H9 (cell line): Measurements from ENCODE around the gene PPIF. TPM values are rescaled to one million over a fixed set of nuclear protein-coding genes. Genes with fewer than 3 reads are reported as not detected.

Source experiments
- DNase-seq: peaks from one replicate; pipeline ENCODE4 v3.0.0-alpha.2; 2017
- H2AFZ ChIP-seq: one replicate; pipeline ENCODE4 v1.6.1; 2013; ENCODE audit warnings: mild to moderate bottlenecking, low read length, control low read depth, moderate library complexity
- H2AK5ac ChIP-seq: 2 replicates; pipeline ENCODE4 v1.6.1; 2013; ENCODE audit warnings: low read length, control low read depth, mixed read lengths; ENCODE audit not compliant: insufficient read length
- H2BK120ac ChIP-seq: one replicate; pipeline ENCODE4 v1.6.1; 2013; ENCODE audit warnings: low read depth, mild to moderate bottlenecking, low read length, control low read depth, inconsistent platforms; ENCODE audit not compliant: poor library complexity, severe bottlenecking
- H2BK12ac ChIP-seq: 2 replicates; pipeline ENCODE4 v1.6.1; 2013; ENCODE audit warnings: low read length, control low read depth, mixed read lengths, low read depth; ENCODE audit not compliant: insufficient read length
- H2BK15ac ChIP-seq: 2 replicates; pipeline ENCODE4 v1.6.1; 2013; ENCODE audit warnings: low read depth, low read length, control low read depth
- H2BK20ac ChIP-seq: one replicate; pipeline ENCODE4 v1.6.1; 2013; ENCODE audit warnings: low read depth, mild to moderate bottlenecking, low read length, control low read depth, inconsistent platforms; ENCODE audit not compliant: poor library complexity, severe bottlenecking
- H2BK5ac ChIP-seq: 2 replicates; pipeline ENCODE4 v1.6.1; 2013; ENCODE audit warnings: low read length, control low read depth, mixed read lengths; ENCODE audit not compliant: insufficient read length
- H3K14ac ChIP-seq: 2 replicates; pipeline ENCODE4 v1.6.1; 2013; ENCODE audit warnings: low read length, control low read depth; ENCODE audit not compliant: insufficient read depth
- H3K18ac ChIP-seq: 2 replicates; pipeline ENCODE4 v1.6.1; 2013; ENCODE audit warnings: low read depth, mild to moderate bottlenecking, mixed read lengths, low read length, control low read depth; ENCODE audit not compliant: insufficient read length
- H3K23ac ChIP-seq: 2 replicates; pipeline ENCODE4 v1.6.1; 2013; ENCODE audit warnings: low read length, control low read depth, mixed read lengths, low read depth; ENCODE audit not compliant: insufficient read length
- H3K23me2 ChIP-seq: 2 replicates; pipeline ENCODE4 v1.6.1; 2013; ENCODE audit warnings: low read depth, mild to moderate bottlenecking, mixed read lengths, low read length, control low read depth; ENCODE audit not compliant: insufficient read length, poor library complexity, severe bottlenecking
- H3K27ac ChIP-seq: 2 replicates; pipeline ENCODE4 v1.5.1; 2013; ENCODE audit warnings: low read length, control low read depth, mixed read lengths, low read depth; ENCODE audit not compliant: insufficient read length
- H3K27me3 ChIP-seq: 2 replicates; pipeline ENCODE4 v1.6.1; 2013; ENCODE audit warnings: low read length, control low read depth, inconsistent platforms; ENCODE audit not compliant: insufficient read depth
- H3K4ac ChIP-seq: 2 replicates; pipeline ENCODE4 v1.6.1; 2013; ENCODE audit warnings: low read depth, mild to moderate bottlenecking, control low read depth, inconsistent platforms, low read length, moderate library complexity
- H3K4me1 ChIP-seq: 2 replicates; pipeline ENCODE4 v1.6.1; 2013; ENCODE audit warnings: low read length, control low read depth, inconsistent platforms; ENCODE audit not compliant: insufficient read depth
- H3K4me2 ChIP-seq: 2 replicates; pipeline ENCODE4 v1.6.1; 2013; ENCODE audit warnings: low read length, control low read depth, mixed read lengths; ENCODE audit not compliant: insufficient read length, insufficient read depth
- H3K56ac ChIP-seq: 2 replicates; pipeline ENCODE4 v1.6.1; 2013; ENCODE audit warnings: low read depth, mild to moderate bottlenecking, mixed read lengths, low read length, control low read depth; ENCODE audit not compliant: insufficient read length
- H3K79me1 ChIP-seq: 2 replicates; pipeline ENCODE4 v1.6.1; 2013; ENCODE audit warnings: low read depth, mild to moderate bottlenecking, moderate library complexity, low read length, control low read depth, inconsistent platforms; ENCODE audit not compliant: insufficient read depth, poor library complexity, severe bottlenecking
- H3K79me2 ChIP-seq: 2 replicates; pipeline ENCODE4 v1.6.1; 2013; ENCODE audit warnings: low read length, control low read depth, inconsistent platforms; ENCODE audit not compliant: insufficient read depth
- H3K9ac ChIP-seq: 2 replicates; pipeline ENCODE4 v1.6.1; 2013; ENCODE audit warnings: low read length, control low read depth, mixed read lengths; ENCODE audit not compliant: insufficient read length; ENCODE audit errors: extremely low read depth
- H3K9me3 ChIP-seq: one replicate; pipeline ENCODE4 v1.6.1; 2013; ENCODE audit warnings: low read depth, low read length, inconsistent platforms; ENCODE audit not compliant: control insufficient read depth
- H3T11ph ChIP-seq: one replicate; pipeline ENCODE4 v1.6.1; 2013; ENCODE audit warnings: mild to moderate bottlenecking, low read length, control low read depth, inconsistent platforms
- H4K20me1 ChIP-seq: one replicate; pipeline ENCODE4 v1.6.1; 2013; ENCODE audit not compliant: control insufficient read depth, insufficient read length, insufficient read depth
- H4K5ac ChIP-seq: 2 replicates; pipeline ENCODE4 v1.6.1; 2013; ENCODE audit warnings: low read depth, mild to moderate bottlenecking, mixed read lengths, low read length, control low read depth; ENCODE audit not compliant: insufficient read length
- H4K8ac ChIP-seq: replicated peaks from 2 replicates; pipeline ENCODE4 v1.6.1; 2013; ENCODE audit warnings: low read length, control low read depth, mixed read lengths, low read depth; ENCODE audit not compliant: insufficient read length
- H4K91ac ChIP-seq: 2 replicates; pipeline ENCODE4 v1.6.1; 2013; ENCODE audit warnings: low read depth, mild to moderate bottlenecking, moderate library complexity, mixed read lengths, low read length, control low read depth; ENCODE audit not compliant: insufficient read length
- H3K27ac Mint-ChIP-seq, 3 experiments: 2 replicates in 2 of 3; 3 replicates in 1 of 3; pipeline ENCODE4 v1.8.0; 2020 to 2021; ENCODE audit warnings: mixed read lengths in 3 of 3, mild to moderate bottlenecking in 1 of 3, moderate library complexity in 1 of 3
- H3K27me3 Mint-ChIP-seq: 2 replicates; pipeline ENCODE4 v1.8.0; 2021; ENCODE audit warnings: low read depth, mild to moderate bottlenecking, moderate library complexity, mixed read lengths
- H3K36me3 Mint-ChIP-seq, 3 experiments: 2 replicates in 2 of 3; 3 replicates in 1 of 3; pipeline ENCODE4 v1.8.0; 2020 to 2021; ENCODE audit warnings: low read depth in 3 of 3, mixed read lengths in 3 of 3; ENCODE audit not compliant: insufficient read depth in 1 of 3
- H3K4me1 Mint-ChIP-seq, 2 experiments: 2 replicates each; pipeline ENCODE4 v1.8.0; 2020; ENCODE audit warnings: mixed read lengths in 2 of 2
- H3K4me3 Mint-ChIP-seq, 2 experiments: 2 replicates in 1 of 2; 3 replicates in 1 of 2; pipeline ENCODE4 v1.8.0; 2020 to 2021; ENCODE audit warnings: mild to moderate bottlenecking in 2 of 2, mixed read lengths in 2 of 2, moderate library complexity in 1 of 2
- H3K9me3 Mint-ChIP-seq, 2 experiments: 2 replicates in 1 of 2; 3 replicates in 1 of 2; pipeline ENCODE4 v1.8.0; 2020; ENCODE audit warnings: mild to moderate bottlenecking in 2 of 2, mixed read lengths in 2 of 2, moderate library complexity in 1 of 2
- WGBS: extraction: QIAGEN DNeasy Blood & Tissue Kit; methylation state at CpG from one replicate; pipeline ENCODE4 v1.1.7; 2013; ENCODE audit warnings: missing lambda C conversion rate, low lambda C conversion rate, mixed read lengths; ENCODE audit not compliant: insufficient read length; ENCODE audit errors: extremely low coverage; 5-methylcytosine and 5-hydroxymethylcytosine counted together
- total RNA-seq: library from RNA; stranded (reverse); gene quantifications from 2 replicates; pipeline ENCODE4 v1.2.1, GENCODE V29; 2021
- TF ChIP-seq, protein P1 (sequence below): fragments of 200-600 bp; sonication (generic); conservative IDR thresholded peaks from 3 replicates; pipeline ENCODE4 v1.8.0; 2021; ENCODE audit warnings: antibody characterized with exemption, mild to moderate bottlenecking

PPIF gene
- total RNA-seq, 1 experiment from 2014 or later, result 79.7 TPM

DNA sequence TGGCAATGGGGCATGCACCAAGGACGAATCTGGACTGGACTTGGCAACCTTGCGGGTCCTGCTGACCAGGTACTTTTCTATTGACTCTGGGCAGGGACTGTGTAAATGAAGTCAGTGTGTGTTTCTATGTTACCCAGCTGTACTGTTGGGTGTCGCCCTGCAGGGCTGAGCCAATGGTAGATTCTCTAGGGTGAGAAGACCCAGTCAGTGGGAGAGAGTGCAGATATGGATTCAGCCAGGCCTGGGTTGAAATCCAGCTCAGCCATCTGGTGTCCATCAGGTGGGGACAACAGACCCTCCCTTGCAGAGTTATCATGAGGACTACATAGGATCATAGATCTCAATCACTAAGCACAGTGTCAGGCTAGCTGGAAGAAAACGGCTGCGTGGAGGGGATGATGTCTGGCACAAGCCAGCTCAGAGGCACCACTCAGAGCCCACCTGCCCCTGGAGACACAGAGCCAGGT lies 4.9 kb upstream of the PPIF start:
- no peak overlapping the region for H3K18ac ChIP-seq
- no peaks in the 10 kb centered on the region for H3K79me2 ChIP-seq
- 0 out of 2 replicates have a peak, but pooled peaks cover 5% of the 10 kb centered on the region for H3K4me1 ChIP-seq
- no peak overlapping the region for H4K8ac ChIP-seq
- no peak overlapping the region for H3K4me2 ChIP-seq
- H3K9me3 ChIP-seq, result no peaks in the 10 kb centered on the region
- no peak overlapping the region for H2BK120ac ChIP-seq
- H3K27me3 ChIP-seq, result no peaks in the 10 kb centered on the region
- H2AFZ ChIP-seq, result no peak overlapping the region
- no peak overlapping the region for H3K56ac ChIP-seq
- no peaks in the 10 kb centered on the region; a peak in 1 of 7 replicates for H3K36me3 Mint-ChIP-seq
- H2BK20ac ChIP-seq, result no peak overlapping the region
- H2BK12ac ChIP-seq, result no peak overlapping the region
- H3K23me2 ChIP-seq, result no peaks in the 10 kb centered on the region
- TF ChIP-seq, protein P1, sequence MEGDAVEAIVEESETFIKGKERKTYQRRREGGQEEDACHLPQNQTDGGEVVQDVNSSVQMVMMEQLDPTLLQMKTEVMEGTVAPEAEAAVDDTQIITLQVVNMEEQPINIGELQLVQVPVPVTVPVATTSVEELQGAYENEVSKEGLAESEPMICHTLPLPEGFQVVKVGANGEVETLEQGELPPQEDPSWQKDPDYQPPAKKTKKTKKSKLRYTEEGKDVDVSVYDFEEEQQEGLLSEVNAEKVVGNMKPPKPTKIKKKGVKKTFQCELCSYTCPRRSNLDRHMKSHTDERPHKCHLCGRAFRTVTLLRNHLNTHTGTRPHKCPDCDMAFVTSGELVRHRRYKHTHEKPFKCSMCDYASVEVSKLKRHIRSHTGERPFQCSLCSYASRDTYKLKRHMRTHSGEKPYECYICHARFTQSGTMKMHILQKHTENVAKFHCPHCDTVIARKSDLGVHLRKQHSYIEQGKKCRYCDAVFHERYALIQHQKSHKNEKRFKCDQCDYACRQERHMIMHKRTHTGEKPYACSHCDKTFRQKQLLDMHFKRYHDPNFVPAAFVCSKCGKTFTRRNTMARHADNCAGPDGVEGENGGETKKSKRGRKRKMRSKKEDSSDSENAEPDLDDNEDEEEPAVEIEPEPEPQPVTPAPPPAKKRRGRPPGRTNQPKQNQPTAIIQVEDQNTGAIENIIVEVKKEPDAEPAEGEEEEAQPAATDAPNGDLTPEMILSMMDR, result no peak
- H3K79me1 ChIP-seq, result no peaks in the 10 kb centered on the region
- H3K9me3 Mint-ChIP-seq, result peaks cover under 1 to 3% of the 10 kb centered on the region in 2 experiments; a peak in 1 of 5 replicates
- peaks cover 25% of the 10 kb centered on the region for H3K27me3 Mint-ChIP-seq
- H2AK5ac ChIP-seq, result no peak overlapping the region
- no peak overlapping the region for H2BK15ac ChIP-seq
- H2BK5ac ChIP-seq, result no peak overlapping the region
- no CpG with 5 or more reads among the region's 5 CpGs for WGBS
- no peak overlapping the region for H3K14ac ChIP-seq
- no peaks in the 10 kb centered on the region for H4K20me1 ChIP-seq
- H3K27ac ChIP-seq, result no peak overlapping the region
- no peak overlapping the region for H3K27ac Mint-ChIP-seq
- H3K23ac ChIP-seq, result no peak overlapping the region
- H3K4me3 Mint-ChIP-seq, result no peak overlapping the region
- H3K4ac ChIP-seq, result no peak overlapping the region
- H3T11ph ChIP-seq, result no peak overlapping the region
- H4K91ac ChIP-seq, result no peak overlapping the region
- DNase-seq, result peak; percentile 10
- H4K5ac ChIP-seq, result no peak overlapping the region
- peaks cover 3 to 14% of the 10 kb centered on the region in 2 experiments for H3K4me1 Mint-ChIP-seq
- no peak overlapping the region for H3K9ac ChIP-seq
